ENCODE data around the gene CRELD2.

CRELD2 gene, protein sequence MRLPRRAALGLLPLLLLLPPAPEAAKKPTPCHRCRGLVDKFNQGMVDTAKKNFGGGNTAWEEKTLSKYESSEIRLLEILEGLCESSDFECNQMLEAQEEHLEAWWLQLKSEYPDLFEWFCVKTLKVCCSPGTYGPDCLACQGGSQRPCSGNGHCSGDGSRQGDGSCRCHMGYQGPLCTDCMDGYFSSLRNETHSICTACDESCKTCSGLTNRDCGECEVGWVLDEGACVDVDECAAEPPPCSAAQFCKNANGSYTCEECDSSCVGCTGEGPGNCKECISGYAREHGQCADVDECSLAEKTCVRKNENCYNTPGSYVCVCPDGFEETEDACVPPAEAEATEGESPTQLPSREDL

DNA sequence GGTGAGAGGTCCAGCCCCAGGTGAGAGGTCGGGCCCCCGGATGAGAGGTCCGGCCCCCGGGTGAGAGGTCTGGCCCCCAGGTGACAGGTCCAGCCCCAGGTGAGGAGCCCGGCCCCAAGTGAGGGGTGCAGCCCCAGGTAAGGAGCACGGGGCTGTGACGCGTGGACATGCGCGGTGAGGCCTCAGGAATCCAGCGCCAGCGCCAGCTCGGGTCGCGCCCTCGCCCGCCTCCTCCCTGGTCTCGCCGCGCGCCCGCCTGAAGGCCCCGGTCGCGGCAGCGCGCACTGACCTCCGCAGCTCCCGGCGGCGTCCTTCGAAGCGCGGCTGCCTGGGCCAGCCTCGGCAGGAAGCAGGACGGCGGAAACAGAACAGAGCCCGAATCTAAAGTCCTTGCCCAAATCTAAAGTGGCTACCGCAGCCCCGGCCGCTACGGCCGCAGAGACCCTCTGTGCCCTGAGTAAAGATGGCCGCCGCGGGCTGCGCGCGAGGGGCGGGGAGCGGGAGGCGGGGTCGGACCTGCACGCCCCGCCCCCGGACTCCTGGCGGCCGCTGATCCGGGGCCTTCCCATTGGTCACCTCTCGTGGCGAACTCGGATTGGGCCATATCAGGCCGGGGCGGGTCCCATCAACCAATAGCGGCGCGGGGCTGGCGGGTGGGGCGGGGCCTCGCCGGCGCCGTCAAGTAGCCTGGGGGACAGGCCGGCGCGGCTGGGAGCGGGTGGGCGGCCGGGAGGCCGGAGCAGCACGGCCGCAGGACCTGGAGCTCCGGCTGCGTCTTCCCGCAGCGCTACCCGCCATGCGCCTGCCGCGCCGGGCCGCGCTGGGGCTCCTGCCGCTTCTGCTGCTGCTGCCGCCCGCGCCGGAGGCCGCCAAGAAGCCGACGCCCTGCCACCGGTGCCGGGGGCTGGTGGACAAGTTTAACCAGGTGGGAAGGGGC is at the start of gene CRELD2, which contains the start of gene ALG12:
CRELD2 (plus strand) TSS at position 661 of the 937 bp plus-strand sequence; CDS start at position 797, 136 bp downstream.
ALG12 (minus strand) TSS at position 465 of the 937 bp plus-strand sequence. CDS start 4,673 bp downstream, outside the sequence.
- DNase-seq (ENCODE audit: low read depth): peak; percentile 97

DNA sequence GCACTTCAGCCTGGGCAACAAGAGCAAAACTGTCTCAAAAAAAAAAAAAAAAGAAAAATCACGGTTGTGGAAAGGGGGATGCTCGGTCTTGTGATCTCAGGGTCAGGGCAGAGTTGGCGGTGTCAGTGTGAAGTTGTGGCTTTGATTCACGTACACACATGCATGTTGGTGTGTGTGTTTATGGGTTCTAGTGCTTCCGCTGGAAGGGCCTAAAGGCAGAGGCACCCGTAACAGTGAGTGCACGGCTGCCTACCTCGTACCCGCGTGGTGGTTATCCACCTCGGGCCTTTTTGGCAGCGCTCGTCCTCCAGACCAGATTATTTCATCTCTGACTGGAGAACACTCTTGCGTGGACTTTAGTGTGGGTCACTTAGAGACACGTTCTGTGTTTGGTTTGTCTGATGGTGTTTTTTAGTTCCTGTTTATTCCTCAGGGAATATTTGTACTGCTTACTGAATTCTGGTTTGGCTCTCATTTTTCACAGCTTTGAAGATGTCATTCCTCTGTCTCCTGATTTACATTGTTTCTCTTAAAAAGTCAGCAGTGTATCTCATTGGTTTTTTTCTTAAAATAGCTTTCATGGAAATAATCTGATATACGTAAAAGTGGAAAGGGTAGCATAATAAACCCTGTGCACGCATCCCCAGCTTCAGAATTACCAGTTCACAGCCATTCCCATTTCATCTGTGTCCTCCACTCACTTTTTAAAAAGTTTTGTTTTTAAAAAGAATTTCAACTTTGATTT is 49.2 kb upstream of the CRELD2 start:
- no peak for DNase-seq (ENCODE audit: low read depth)

DNA sequence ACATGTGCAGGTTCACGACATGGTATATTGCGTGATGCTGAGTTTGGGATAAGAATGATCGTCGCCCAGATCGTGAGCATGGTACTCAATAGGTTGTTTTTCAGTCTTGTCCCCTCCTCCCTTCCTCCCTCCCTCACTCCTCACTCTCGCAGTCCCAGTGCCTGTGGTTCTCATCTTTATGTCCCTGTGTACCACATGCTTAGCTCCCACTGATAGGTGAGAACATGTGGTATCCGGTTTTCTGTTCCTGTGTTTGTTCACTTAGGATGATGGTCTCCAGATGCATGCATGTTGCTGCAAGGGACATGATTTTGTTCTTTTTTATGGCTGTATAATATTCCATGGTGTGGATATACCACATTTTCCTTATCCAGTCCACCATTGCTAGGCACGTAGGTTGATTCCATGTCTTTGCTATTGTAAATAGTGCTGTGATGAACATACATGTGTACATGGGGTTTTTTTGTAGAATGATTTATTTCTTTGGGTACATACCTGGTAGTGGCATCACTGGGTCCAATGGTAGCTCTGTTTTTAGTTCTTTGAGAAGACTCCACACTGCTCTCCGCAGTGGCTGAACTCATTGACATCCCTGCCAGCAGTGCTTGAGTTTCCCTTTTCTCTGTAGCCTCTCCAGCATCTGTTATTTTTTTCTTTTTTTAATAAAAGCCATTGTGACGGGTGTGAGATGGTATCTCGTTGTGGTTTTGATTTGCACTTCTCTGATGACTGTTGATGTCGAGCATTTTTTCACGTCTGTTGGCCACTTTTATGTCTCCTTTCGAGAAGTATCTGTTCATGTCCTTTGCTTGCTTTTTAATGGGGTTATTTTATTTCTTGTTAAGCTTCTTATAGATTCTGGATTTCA is 48.4 kb upstream of the CRELD2 start:
- DNase-seq (ENCODE audit: low read depth): no peak

DNA sequence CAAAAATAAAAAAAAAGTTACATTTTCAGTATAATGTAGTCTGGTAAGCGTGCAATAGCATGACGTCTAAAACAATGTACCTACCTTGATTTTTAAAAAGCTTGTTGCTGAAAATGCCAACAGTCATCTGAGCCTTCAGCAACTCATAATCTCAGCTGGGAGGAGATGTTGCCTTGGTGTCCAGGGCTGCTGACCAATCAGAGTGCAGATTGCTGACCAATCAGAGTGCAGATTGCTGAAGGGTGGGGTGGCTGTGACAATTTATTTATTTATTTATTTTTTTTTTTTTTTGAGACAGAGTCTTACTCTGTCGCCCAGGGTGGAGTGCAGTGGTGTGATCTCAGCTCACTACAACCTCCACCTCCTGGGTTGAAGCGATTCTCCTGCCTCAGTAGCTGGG is 47.0 kb upstream of the CRELD2 start:
- DNase-seq (ENCODE audit: low read depth): peak; percentile 16

DNA sequence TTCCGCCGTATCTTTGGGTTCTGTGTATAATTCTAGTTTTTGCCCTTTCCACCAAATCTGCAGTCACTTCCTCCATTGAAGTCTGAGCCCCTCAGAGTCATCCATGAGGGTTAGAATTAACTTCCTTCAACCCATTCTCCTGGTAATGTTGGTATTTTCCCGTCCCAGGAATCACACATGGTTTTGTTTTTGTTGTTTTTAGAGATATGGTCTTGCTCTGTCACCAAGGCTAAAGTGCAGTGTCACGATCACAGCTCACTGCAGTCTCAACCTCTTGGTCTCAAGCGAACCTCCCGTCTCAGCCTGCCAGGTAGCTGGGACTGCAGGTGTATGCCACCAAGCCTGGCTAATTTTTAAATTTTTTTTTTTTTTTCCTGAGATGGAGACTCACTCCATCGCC is 46.1 kb upstream of the CRELD2 start:
- DNase-seq (ENCODE audit: low read depth): no peak

DNA sequence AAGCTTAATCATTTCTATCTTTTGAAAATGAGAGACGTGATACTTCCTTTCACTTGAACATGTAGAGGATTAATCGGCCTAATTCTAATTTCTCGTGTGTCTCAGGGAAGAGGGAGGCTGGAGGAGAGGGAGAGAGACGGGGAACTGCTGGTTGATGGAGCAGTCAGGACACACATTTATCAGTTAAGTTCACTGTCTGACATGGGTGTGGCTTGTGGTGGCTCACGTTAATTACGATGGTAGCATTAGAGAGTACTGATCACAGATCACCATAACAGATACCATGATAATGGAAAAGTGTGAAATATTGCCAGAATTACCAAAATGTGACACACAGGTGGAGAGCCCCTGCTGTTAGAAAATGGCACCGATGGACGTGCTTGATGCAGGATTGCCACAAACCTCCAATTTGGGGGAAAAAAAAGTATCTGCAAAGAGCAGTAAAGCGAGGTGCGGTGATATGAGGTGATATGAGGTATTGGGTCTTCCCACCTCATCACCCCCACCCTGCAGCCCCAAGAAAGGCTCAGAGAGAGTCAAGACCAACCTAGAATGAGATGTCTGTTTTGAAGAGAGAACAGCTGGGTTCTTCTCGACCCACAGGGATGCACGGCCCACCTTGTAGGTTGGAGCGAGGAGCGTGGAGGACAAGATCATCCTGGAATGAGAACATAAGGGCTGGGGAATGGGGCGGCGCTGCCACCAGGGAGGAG is 45.0 kb upstream of the CRELD2 start:
- DNase-seq (ENCODE audit: low read depth): no peak

DNA sequence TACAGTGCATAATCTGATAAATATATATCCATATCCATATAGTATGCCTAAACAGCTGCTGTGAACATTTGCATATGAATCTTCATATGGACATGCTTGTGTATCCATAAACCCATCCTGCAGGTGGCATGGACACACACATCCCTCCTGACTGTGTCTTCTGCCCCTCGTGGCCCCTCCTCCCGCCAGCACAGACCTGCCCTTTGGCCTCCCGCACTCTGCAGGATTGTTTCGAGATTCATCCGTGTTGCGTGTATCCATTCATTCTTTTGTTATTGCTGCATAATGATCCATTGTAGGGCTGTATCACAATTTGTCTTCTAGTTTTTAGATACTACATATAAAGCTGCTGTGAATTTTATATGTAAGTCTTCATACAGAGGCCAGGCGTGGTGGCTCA is 40.8 kb upstream of the CRELD2 start:
- no peak for DNase-seq (ENCODE audit: low read depth)

DNA sequence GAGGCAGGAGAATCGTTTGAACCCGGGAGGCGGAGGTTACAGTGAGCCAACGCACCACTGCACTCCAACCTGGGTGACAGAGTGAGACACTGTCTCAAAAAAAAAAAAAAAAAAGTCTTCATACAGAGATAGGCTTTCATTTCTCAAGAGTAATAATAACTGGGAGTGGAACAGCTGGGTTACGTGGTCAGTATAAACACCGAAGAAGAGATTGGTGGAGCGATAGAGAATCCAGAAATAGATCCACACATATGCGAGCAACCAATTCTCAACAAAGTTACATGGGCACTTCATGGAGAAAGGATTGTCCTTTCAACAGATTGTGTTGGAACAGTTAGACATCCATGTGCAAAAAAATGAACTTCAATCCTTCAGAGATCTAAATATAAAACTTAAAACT is 40.2 kb upstream of the CRELD2 start:
- DNase-seq (ENCODE audit: low read depth): no peak

DNA sequence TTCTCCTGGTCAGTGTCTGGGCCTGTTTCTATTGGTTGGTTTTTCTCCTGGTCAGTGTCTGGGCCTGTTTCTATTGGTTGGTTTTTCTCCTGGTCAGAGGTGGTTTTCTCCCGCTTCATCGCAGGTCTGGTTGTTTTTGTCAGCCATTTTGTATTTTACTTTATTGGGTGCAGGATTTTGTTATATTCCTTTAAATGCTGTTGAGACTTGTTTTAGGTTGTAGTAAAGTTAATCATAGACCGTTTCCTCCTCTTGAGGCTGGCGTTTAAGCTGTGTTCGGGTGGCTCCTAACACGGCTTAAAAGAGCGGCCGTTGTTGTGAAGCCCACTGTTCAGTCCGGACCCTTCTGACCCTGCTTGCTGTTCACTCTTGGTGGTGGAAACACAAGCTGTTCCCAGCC is 38.6 kb upstream of the CRELD2 start:
- DNase-seq (ENCODE audit: low read depth): no peak

DNA sequence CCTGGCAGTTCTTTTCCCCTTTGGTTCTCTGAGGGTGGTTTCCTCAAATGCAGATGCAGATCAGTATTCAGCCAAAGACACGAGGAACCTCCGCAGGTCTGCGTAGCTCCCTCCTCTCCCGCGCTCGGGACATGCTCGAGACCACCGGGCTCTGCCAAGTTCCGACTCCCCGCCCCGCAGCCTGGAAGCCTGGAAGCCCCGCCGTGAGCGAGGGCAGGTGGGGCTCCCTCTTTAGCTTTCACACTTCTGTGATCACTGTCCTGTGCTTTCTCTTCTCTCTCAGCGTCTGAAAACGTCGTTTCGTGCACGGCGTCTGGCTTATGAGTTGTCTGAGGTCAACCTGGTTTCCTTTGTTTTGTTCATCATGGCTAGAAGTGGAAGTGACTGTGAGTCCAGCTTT is 38.2 kb upstream of the CRELD2 start:
- DNase-seq (ENCODE audit: low read depth): no peak

DNA sequence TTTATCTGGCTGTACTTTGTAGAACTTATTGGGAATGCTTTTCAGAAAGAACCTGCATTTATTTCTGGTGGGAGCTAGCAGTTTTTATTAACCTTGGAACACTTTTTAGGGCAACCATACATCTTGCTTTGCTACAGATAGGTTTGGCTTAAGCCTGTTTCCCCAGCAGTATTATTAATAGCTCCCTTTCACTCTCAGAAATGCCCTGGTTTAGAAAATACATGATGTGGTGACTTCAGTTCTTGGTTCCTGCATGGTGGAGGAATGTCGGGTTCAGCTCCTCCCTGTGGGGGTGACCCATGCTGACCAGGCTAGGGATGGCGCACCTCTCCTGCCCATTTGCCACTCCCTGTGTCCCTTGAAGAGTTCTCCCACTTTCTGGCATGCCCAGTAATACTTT is 36.6 kb upstream of the CRELD2 start:
- no peak for DNase-seq (ENCODE audit: low read depth)

DNA sequence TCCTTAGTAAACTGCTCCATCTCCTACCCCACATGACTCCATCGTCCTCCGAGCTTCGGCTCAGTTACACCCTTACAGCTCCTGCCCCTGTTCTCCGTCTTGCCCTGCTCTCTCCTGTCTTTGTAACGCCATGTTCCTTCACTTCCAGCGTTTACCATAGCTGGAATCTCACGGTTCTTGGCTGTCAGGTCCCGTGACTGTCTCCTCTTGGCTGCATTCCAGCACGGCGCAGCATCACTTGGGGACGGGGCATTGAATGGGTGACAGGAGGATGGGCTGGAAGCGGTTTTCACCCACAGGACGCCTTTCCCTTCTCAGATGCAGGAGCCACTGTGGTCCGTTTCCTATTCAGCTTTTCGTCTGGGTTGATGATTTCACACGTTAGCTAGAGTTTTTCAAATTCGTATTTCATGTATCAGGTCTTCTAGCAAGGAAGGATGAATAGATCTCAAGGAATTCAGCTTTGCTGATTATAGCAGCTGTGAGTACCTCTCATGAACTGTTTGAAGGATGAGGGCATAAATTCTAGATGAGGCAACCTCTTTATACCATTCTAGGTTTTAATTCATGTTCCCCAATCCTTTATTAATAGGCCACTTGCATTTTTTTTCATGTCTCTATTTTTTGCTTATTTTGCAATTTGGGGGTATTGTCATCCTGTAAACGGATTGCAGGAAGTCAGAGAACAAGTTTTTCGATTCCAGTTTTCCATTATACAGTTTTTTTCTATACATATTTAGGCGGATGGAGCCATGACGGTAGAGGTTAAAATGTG is 35.7 kb upstream of the CRELD2 start:
- no peak for DNase-seq (ENCODE audit: low read depth)

DNA sequence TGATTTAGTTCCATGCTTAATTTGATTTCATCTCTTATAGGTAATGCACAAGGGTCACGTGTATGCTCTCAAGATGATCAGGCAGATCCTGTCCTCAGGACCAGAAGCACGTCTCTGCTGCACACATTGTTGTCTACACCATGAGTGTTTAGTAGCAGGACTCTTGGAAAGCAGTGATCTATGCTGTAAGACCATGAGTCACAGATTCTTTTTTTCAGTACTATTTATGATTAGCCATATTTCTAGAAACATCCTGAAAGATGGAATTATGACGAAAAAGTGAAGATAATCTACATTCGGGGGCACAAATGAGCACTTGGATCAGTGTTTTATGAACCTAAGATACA is 35.2 kb upstream of the CRELD2 start:
- no peak for DNase-seq (ENCODE audit: low read depth)

DNA sequence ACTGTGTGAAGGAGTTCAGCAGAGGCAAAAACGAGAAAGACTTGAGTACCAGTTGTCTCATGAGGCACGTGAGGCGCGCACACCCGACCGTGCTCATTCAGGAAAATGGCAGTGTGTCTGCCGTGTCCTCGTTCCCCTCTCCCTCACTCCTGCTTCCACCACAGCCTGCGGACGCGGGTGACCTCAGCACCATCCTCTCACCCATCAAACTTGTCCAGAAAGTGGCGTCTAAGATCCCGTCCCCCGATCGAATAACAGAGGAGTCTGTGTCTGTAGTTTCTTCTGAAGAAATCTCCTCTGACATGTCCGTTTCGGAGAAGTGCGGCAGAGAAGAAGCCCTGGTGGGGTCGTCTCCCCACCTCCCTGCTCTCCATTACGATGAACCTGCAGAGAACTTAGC is 34.4 kb upstream of the CRELD2 start:
- DNase-seq (ENCODE audit: low read depth): no peak

DNA sequence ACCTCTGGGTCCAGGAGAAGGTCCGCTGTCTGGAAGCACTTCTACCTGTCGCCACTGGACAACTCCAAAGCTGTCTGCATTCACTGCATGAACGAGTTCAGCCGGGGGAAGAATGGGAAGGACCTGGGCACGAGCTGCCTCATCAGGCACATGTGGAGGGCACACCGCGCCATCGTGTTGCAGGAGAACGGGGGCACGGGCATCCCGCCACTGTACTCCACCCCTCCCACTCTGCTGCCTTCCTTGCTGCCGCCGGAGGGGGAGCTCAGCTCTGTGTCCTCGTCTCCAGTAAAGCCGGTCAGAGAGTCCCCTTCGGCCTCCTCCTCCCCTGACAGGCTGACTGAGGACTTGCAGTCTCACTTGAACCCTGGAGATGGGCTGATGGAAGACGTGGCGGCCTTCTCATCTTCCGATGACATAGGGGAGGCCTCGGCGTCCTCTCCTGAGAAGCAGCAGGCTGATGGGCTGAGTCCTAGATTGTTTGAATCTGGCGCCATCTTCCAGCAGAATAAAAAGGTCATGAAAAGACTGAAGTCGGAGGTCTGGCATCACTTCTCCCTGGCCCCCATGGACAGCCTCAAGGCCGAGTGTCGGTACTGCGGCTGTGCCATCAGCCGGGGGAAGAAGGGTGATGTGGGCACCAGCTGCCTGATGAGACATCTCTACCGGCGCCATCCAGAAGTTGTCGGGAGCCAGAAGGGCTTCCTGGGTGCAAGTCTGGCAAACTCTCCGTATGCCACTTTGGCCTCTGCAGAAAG is 33.8 kb upstream of the CRELD2 start:
- DNase-seq (ENCODE audit: low read depth): no peak

DNA sequence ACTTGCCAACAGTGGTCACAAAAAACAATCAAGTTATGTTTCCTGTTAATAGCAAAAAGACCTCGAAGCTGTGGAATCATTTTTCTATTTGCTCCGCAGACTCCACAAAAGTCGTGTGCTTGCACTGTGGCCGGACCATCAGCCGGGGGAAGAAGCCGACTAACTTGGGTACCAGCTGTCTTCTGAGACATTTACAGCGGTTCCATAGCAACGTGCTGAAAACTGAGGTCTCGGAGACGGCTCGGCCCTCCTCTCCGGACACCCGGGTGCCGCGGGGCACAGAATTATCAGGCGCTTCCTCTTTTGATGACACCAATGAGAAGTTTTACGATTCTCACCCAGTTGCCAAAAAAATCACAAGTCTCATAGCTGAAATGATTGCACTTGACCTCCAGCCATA is 33.2 kb upstream of the CRELD2 start:
- no peak for DNase-seq (ENCODE audit: low read depth)

DNA sequence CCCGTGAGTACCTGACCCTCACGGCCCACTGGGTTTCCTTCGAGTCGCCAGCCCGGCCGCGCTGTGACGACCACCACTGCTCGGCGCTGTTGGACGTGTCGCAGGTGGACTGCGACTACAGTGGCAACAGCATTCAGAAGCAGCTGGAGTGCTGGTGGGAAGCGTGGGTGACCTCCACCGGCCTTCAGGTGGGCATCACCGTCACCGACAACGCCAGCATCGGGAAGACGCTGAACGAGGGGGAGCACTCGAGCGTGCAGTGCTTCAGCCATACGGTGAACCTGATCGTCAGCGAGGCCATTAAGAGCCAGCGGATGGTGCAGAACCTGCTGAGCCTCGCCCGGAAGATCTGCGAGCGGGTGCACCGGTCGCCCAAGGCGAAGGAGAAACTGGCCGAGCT is 32.6 kb upstream of the CRELD2 start:
- DNase-seq (ENCODE audit: low read depth): no peak

DNA sequence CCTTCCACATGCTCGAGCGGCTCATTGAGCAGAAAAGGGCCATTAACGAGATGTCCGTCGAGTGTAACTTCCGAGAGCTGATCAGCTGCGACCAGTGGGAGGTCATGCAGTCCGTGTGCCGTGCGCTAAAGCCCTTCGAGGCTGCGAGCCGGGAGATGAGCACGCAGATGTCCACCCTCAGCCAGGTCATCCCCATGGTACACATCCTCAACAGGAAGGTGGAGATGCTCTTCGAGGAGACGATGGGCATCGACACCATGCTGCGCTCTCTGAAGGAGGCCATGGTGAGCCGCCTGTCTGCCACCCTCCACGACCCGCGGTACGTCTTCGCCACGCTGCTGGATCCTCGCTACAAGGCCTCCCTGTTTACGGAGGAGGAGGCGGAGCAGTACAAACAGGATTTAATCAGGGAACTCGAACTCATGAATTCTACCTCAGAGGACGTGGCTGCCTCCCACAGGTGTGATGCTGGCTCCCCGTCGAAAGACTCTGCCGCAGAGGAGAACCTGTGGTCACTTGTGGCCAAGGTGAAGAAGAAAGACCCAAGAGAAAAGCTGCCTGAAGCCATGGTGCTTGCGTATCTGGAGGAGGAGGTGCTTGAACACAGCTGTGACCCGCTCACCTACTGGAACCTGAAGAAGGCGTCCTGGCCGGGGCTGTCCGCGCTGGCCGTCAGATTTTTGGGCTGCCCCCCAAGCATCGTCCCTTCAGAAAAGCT is 31.9 kb upstream of the CRELD2 start:
- DNase-seq (ENCODE audit: low read depth): no peak

DNA sequence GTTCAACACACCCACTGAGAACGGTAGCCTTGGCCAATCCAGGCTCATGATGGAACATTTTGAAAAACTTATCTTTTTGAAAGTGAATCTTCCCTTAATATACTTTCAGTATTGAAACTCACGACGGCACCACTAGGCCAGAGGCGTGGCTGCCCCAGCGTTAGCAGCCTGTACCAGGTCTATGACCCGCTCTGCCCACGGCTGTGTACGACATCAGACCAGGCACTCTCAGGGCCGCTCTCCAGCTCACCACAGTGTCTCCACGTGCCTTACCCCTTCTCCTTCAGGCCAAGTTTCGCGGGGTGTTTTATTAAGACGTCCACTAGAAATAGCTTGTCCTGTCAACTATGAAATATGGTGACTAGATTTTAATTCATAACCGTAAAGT is 31.4 kb upstream of the CRELD2 start:
- no peak for DNase-seq (ENCODE audit: low read depth)

Data from EH (cell line).